Activated CD8-positive, alpha-beta T cell treated with anti-CD3 and anti-CD28 coated beads for 36 hours (primary cell): ENCODE results near the gene TMEM158. TPM values are rescaled to one million over a fixed set of nuclear protein-coding genes. Genes with fewer than 3 reads are reported as not detected.

Experiments used
- ATAC-seq: fragments of 200-7000 bp; cut with Tn5 transposase; one replicate; pipeline ENCODE4 v1.10.0; 2021; ENCODE audit warnings: mild to moderate bottlenecking, moderate library complexity
- CTCF ChIA-PET: fragments of 350-600 bp; sonication (Branson Sonifier 250); formaldehyde crosslinking; loops from one replicate; lab custom pipeline; 2021; ENCODE audit warnings: antibody characterized with exemption; lab: Charles Lee
- POLR2A ChIA-PET: fragments of 350-600 bp; sonication (Branson Sonifier 250); formaldehyde crosslinking; loops from one replicate; lab custom pipeline; 2021; ENCODE audit warnings: antibody characterized with exemption; lab: Charles Lee
- DNase-seq: peaks from one replicate; pipeline ENCODE4 v3.0.0-alpha.2; 2020
- H3K27ac Mint-ChIP-seq: one replicate; pipeline ENCODE4 v1.8.0; 2021; ENCODE audit warnings: mild to moderate bottlenecking, mixed read lengths
- H3K27me3 Mint-ChIP-seq: one replicate; pipeline ENCODE4 v1.8.0; 2021; ENCODE audit warnings: mixed read lengths
- H3K36me3 Mint-ChIP-seq: one replicate; pipeline ENCODE4 v1.8.0; 2021; ENCODE audit warnings: low read depth, mixed read lengths
- H3K4me1 Mint-ChIP-seq: one replicate; pipeline ENCODE4 v1.8.0; 2021; ENCODE audit warnings: low read depth, mixed read lengths
- H3K4me3 Mint-ChIP-seq: one replicate; pipeline ENCODE4 v1.8.0; 2021; ENCODE audit warnings: mild to moderate bottlenecking, moderate library complexity, mixed read lengths
- H3K9me3 Mint-ChIP-seq: one replicate; pipeline ENCODE4 v1.8.0; 2021; ENCODE audit warnings: mixed read lengths
- intact Hi-C: fragments of 100-400 bp; cut with micrococcal nuclease; formaldehyde crosslinking; loops from one replicate; pipeline ENCODE4 v1.10.0; 2022
- total RNA-seq, 2 experiments: library from RNA; stranded (reverse); gene quantifications; one replicate each; pipeline ENCODE4 v1.2.3, GENCODE V29; 2021
- TF ChIP-seq, protein P1 (sequence below): fragments of 200-600 bp; IDR thresholded peaks from one replicate; pipeline ENCODE4 v1.8.0; 2022; ENCODE audit warnings: antibody characterized with exemption, mild to moderate bottlenecking

TMEM158 gene
- not detected for total RNA-seq

DNA sequence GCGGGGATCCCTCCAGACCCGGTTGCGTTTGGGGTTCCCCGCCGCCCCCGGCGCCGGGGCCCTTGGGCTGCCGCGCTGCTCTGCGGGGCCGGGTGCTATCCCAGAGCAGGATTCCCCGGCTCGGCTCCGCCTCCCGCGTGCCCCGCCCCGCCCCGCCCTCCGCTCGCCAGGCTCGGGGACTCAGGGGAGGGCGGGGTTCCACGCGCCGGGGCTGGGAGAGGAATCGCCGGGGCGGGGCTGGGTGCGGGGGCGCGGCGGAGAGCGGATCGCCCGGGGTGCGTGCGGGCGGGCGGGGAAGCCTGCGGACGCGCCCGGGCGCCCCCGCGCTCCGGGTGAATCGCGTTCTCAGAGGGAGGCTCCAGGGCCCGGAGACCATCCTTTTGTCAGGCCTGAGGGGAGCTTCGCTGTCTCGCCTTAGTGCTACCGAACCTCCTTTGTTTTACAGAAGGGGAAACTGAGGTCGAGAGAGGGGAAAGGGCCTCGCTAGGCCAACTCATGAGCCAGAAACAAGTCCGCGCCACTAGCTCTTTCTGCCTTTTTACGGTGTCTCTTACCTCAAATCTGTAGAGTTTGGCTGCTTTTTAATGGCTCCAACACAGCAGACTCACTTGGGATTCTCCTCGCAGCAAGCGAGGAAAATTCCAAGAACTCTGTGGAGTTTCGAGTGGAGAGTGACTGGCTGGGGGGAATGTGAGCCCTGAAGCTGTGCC lies at the start of gene TMEM158:
TSS of gene TMEM158 (minus strand) at position 82 of the 710 bp plus-strand sequence. CDS start 260 bp downstream, outside the sequence.
- ChIA-PET CTCF (interaction anchor here (0.6 to 1.7 kb wide), 5 partner anchors 103 to 189 kb away, joined by 3 to 6 read pairs (median 3); no protein-coding TSS in a partner anchor), POLR2A (interaction anchor here (0.6 kb wide), 1 partner anchor 19 kb away, joined by 4 read pairs; no protein-coding TSS in a partner anchor)
- no peak within 1 kb of the TSS for H3K27ac Mint-ChIP-seq
- TF ChIP-seq, protein P1, sequence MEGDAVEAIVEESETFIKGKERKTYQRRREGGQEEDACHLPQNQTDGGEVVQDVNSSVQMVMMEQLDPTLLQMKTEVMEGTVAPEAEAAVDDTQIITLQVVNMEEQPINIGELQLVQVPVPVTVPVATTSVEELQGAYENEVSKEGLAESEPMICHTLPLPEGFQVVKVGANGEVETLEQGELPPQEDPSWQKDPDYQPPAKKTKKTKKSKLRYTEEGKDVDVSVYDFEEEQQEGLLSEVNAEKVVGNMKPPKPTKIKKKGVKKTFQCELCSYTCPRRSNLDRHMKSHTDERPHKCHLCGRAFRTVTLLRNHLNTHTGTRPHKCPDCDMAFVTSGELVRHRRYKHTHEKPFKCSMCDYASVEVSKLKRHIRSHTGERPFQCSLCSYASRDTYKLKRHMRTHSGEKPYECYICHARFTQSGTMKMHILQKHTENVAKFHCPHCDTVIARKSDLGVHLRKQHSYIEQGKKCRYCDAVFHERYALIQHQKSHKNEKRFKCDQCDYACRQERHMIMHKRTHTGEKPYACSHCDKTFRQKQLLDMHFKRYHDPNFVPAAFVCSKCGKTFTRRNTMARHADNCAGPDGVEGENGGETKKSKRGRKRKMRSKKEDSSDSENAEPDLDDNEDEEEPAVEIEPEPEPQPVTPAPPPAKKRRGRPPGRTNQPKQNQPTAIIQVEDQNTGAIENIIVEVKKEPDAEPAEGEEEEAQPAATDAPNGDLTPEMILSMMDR = no peak
- H3K9me3 Mint-ChIP-seq = no peaks in the 10 kb centered on the region
- intact Hi-C loops = no loop called here
- H3K4me3 Mint-ChIP-seq = peak within 1 kb of the TSS; percentile 51
- DNase-seq (peak; percentile 79), ATAC-seq (peak; percentile 91)
- H3K36me3 Mint-ChIP-seq = no peaks in the 10 kb centered on the region
- H3K27me3 Mint-ChIP-seq = peaks cover 65% of the 10 kb centered on the region
- H3K4me1 Mint-ChIP-seq = peaks cover 12% of the 10 kb centered on the region

DNA sequence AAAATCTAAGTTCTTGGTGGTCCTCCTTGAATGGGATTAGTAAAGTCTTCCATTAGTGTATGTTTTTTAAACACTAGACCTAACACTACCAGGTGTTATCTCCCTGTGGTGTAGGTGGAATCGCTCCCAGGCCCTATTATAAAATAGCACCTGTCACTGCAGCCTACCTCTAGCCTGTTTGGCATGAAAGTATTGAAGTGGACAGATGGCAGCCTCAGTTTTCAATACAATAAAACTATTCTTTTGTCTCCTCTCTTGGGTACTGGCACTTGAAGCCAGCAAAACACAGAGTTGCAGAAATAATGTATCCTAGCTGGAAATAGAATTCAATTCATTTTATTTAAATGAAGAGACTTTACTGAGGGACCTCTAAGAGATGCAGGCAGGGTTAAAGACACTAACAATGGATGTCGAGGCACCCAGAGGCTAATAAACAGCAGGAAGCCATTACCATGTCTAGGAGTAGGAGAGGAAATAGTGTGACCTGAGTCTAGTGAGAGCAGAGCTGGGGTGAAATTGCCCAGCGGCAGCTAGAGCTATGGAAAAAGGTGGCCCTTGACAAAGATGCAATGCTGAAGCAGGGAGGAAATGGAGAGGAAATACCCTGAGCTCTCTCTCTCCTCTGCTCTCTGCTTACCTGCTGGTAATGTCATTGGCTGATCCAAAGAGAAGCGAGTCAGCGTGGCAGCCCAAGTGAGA lies 49.1 kb upstream of the TMEM158 start:
- no peak overlapping the region for H3K4me3 Mint-ChIP-seq
- ChIA-PET POLR2A (no interaction called here), CTCF (interaction anchor here (1.5 kb wide), 1 partner anchor 24 kb away, joined by 3 read pairs; no protein-coding TSS in a partner anchor)
- no peaks in the 10 kb centered on the region for H3K4me1 Mint-ChIP-seq
- no peak for ATAC-seq
- H3K9me3 Mint-ChIP-seq = peaks cover 8% of the 10 kb centered on the region
- H3K27me3 Mint-ChIP-seq = peaks cover 7% of the 10 kb centered on the region
- intact Hi-C loops = no loop called here
- H3K36me3 Mint-ChIP-seq = peaks cover 3% of the 10 kb centered on the region
- TF ChIP-seq, protein P1 = no peak
- DNase-seq = no peak
- no peak overlapping the region for H3K27ac Mint-ChIP-seq

DNA sequence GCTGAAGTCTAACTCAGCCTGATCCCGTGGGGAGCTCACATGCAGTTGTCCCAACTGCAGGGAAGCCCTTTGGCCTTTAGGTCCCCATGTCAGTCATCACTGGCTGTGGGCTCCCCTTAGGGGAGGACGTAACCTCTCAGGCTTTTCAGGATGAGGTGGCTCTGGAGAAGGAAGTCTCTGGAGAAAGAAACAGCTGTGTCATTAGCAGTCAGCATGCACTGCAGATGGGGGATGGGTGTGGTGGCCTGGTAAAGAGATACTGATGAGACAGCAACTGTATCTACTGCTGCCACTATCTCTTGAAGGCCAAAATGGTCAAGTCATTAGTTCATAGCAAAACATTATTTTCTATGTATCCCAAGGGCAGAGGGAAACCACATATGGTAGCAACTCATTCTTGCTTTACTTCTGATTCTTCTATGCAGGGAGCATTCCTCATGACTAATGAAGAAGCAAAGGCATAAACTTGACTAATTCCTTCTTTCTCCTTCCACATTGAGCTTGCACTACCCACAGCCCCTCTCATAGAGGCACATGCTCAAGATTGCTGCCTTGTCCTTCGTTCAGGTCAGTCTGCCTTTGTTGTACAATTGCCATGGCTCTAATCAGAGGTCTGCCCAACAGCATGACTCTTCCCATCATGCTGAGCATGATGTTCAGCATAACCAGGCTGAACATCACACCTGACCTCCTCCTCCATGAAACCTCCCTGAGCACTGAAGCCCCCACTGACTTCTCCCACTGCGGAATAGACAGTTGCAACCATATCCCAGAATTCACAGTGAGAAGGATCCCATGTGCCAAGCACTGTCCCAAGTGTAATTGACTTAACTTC lies 47.8 kb upstream of the TMEM158 start:
- Mint-ChIP-seq H3K4me1 (peaks cover 2% of the 10 kb centered on the region), H3K9me3 (peaks cover 8% of the 10 kb centered on the region), H3K36me3 (peaks cover 3% of the 10 kb centered on the region), H3K4me3 (no peak overlapping the region), H3K27ac (no peak overlapping the region), H3K27me3 (peaks cover 12% of the 10 kb centered on the region)
- TF ChIP-seq, protein P1 = no peak
- ChIA-PET POLR2A (no interaction called here), CTCF (interaction anchor here (1.1 to 1.5 kb wide), 2 partner anchors 22 to 232 kb away, joined by 3 read pairs; no protein-coding TSS in a partner anchor)
- intact Hi-C loops = no loop called here
- ATAC-seq (no peak), DNase-seq (no peak)

DNA sequence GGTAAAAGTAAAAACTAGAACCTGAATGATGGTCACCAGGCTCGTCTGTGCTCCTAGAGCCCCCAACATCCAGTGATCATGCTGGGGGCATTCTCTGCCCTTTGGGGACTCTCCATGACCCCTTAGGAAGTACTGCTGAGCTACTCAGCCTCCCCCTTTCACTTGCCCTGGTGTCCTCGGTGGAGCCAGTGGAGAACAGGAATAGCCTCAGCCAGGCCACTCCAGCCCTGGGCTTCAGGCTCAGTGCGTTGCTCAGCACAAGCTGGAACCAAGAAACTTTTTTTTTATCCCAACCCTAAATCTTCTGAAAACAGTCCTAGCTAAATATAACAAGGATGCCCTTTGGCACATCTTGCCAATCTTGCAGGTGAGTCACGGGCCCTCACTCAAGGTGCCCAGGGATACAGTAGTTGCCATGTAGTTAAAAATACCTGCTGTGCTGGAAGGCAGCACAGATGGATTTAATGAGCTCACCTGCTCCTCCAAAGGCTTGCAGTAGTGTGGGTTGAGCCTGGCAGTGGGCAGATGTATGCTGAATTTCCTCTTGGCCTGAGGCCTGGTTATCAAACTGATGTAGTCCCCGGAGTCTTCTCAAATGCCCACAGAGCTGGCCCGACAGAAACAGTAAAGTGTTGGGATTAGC lies 46.9 kb upstream of the TMEM158 start:
- H3K27me3 Mint-ChIP-seq = peaks cover 12% of the 10 kb centered on the region
- ATAC-seq = no peak
- TF ChIP-seq, protein P1 = no peak
- intact Hi-C loops = no loop called here
- peaks cover 8% of the 10 kb centered on the region for H3K9me3 Mint-ChIP-seq
- ChIA-PET POLR2A (no interaction called here), CTCF (interaction anchor here (1.1 kb wide), 1 partner anchor 232 kb away, joined by 3 read pairs; no protein-coding TSS in a partner anchor)
- H3K4me1 Mint-ChIP-seq = peaks cover 2% of the 10 kb centered on the region
- no peak overlapping the region for H3K27ac Mint-ChIP-seq
- no peaks in the 10 kb centered on the region for H3K36me3 Mint-ChIP-seq
- no peak for DNase-seq
- H3K4me3 Mint-ChIP-seq = no peak overlapping the region
